Skeletal muscle satellite cell (primary cell): ENCODE data around the gene GSK3A.

Experiments used
- H3K27me3 ChIP-seq: 2 replicates; pipeline ENCODE4 v1.7.0; 2013; ENCODE audit warnings: low read length; ENCODE audit not compliant: control insufficient read depth, insufficient read depth
- H3K36me3 ChIP-seq: 2 replicates; pipeline ENCODE4 v1.7.0; 2013; ENCODE audit warnings: mild to moderate bottlenecking, control low read depth, low read length; ENCODE audit not compliant: insufficient read depth
- H3K4me1 ChIP-seq: 2 replicates; pipeline ENCODE4 v1.7.0; 2013; ENCODE audit warnings: low read length; ENCODE audit not compliant: control insufficient read depth, insufficient read depth
- H3K4me2 ChIP-seq: 2 replicates; pipeline ENCODE4 v1.7.0; 2013; ENCODE audit warnings: mild to moderate bottlenecking, low read length
- H3K4me3 ChIP-seq: 2 replicates; pipeline ENCODE4 v1.7.0; 2013; ENCODE audit warnings: low read length
- H3K9ac ChIP-seq: 2 replicates; pipeline ENCODE4 v1.7.0; 2013; ENCODE audit warnings: mild to moderate bottlenecking, low read depth, low read length, moderate library complexity
- H3K9me3 ChIP-seq: replicated peaks from 2 replicates; pipeline ENCODE4 v1.7.0; 2013; ENCODE audit warnings: mild to moderate bottlenecking, control low read depth, low read length

Gene GSK3A

DNA sequence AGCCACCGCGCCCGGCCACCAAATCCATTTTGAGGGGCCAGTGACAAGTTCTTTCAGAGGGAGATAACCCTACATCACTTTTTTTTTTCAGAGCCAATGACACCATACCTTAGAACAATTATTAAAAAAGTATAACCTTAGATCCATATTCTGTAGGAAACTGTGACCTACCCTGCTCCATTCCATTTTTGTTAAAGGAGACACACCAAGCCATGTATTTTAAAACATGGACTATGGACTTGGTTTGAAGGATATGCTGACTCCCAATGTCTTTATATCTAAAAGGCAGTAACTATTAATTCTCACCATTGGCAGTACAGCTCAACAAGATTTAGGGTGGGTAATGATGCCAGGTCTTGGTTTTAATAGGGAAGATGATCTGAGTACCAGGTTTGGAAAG lies 1.1 kb downstream of the GSK3A start:
- peaks cover 29% of the 10 kb centered on the region for H3K4me1 ChIP-seq
- peak overlapping the region; percentile 96 for H3K9ac ChIP-seq
- H3K4me2 ChIP-seq, result peak overlapping the region; percentile 85
- peaks cover 26% of the 10 kb centered on the region for H3K36me3 ChIP-seq
- H3K27me3 ChIP-seq, result no peaks in the 10 kb centered on the region
- H3K4me3 ChIP-seq, result peak overlapping the region; percentile 85
- H3K9me3 ChIP-seq, result no peaks in the 10 kb centered on the region

DNA sequence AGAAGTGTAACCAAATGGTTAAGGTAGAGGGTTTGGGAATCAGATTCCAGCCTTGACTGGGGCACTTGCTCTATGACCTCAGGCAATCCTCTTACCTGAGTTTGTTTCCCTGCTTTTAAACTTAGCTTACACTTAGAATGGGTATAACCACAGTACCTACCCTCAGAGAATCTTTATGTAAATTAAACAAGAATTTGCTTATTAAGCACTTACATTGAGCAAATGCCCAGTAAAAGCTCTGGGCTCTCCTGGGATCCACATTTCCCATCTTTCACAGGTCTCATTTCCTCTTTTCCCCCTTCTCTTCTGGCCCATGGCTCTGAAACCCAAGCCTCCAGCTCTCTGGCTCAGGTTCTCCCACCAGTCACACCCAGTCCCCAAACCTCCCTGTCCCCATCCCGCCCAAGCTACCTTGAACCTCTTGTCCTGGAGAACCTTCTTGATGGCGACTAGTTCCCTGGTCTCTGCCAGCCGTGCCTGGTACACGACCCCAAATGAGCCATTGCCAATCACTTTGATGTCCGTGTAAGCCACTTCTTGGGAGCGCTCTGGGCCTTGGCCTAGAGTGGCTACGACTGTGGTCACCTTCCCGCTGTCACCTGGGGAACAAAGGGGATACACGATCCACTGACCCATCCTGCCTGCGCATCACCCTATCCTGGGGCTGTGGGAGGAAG lies 2.7 kb downstream of the GSK3A start:
- Histone ChIP-seq H3K4me3 (no peak overlapping the region), H3K36me3 (peaks cover 38% of the 10 kb centered on the region), H3K9ac (no peak overlapping the region), H3K4me2 (no peak overlapping the region), H3K27me3 (no peaks in the 10 kb centered on the region), H3K9me3 (no peaks in the 10 kb centered on the region), H3K4me1 (peaks cover 20% of the 10 kb centered on the region)

DNA sequence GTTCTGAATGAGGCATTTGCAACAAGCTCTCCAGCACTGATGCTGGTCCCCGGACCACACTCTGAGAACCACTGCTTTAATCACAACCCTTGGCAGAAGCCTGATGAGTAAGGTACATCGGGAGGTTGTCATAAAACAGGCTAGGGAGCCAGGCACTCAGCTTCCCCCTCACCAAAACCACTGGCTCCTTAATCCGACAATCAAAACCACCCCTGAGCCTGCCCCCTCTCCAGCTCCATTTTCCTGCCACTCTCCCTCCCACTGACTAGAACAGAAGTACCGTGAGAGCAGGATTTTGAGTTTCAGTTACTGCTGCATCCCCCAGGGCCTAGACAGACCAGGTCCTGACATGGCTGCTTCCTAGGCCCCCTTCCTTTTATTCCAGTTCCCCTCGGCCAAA lies 7.2 kb downstream of the GSK3A start:
- Histone ChIP-seq H3K4me2 (no peak overlapping the region), H3K4me1 (peaks cover 3% of the 10 kb centered on the region), H3K36me3 (peaks cover 70% of the 10 kb centered on the region), H3K27me3 (no peaks in the 10 kb centered on the region), H3K9me3 (no peaks in the 10 kb centered on the region), H3K9ac (no peak overlapping the region), H3K4me3 (no peak overlapping the region)

DNA sequence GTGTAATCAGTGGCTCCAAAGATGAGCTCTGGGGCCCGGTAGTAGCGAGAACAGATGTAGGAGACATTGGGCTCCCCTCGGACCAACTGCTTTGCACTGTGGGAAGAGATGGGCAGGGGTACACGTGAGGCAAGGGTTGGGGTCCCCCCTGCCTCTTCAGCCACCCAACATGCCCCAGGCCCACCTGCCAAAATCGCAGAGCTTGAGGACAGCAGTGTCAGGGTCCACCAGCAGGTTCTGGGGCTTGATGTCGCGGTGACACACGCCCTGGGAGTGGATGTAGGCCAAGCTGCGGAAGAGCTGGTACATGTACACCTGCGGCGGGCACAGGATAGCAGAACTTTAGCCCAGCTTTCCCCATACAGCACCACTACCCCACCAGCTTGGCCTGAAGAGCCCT lies 8.0 kb downstream of the GSK3A start:
- no peaks in the 10 kb centered on the region for H3K27me3 ChIP-seq
- no peaks in the 10 kb centered on the region for H3K9me3 ChIP-seq
- no peak overlapping the region for H3K9ac ChIP-seq
- peaks cover 70% of the 10 kb centered on the region for H3K36me3 ChIP-seq
- no peaks in the 10 kb centered on the region for H3K4me1 ChIP-seq
- H3K4me2 ChIP-seq, result no peak overlapping the region
- no peak overlapping the region for H3K4me3 ChIP-seq

DNA sequence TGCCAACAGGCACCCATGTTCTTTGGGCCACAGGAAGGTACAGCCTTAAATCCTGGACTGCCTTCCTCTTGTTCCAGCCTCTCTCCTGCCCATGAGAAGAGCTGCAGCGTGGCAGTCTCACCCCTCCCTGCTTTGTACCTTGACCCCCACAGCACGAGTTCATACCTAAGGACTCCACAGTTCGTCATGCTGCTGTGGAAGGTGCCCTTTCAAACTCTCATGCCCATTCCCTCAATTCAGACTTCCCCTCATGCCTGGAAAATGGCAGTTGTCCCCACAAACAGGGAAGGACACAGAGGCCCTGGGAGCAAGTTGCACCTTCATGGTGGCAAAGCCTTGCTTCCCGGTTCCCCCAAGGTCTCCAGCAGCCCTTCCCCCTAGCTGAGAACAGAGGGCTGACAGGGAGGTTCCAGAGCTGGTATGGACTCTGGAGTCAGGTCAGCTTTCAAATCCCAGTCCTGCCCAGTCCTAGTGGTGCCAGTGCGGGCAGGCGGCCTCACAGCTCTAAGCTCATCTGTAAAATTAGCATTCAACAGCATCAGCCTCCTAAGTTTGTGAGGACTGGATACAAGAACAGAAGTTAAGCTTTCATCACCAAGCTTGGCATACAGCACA lies 8.6 kb downstream of the GSK3A start:
- Histone ChIP-seq H3K4me1 (no peaks in the 10 kb centered on the region), H3K9me3 (no peaks in the 10 kb centered on the region), H3K4me2 (no peak overlapping the region), H3K27me3 (no peaks in the 10 kb centered on the region), H3K9ac (no peak overlapping the region), H3K4me3 (no peak overlapping the region), H3K36me3 (peaks cover 70% of the 10 kb centered on the region)

DNA sequence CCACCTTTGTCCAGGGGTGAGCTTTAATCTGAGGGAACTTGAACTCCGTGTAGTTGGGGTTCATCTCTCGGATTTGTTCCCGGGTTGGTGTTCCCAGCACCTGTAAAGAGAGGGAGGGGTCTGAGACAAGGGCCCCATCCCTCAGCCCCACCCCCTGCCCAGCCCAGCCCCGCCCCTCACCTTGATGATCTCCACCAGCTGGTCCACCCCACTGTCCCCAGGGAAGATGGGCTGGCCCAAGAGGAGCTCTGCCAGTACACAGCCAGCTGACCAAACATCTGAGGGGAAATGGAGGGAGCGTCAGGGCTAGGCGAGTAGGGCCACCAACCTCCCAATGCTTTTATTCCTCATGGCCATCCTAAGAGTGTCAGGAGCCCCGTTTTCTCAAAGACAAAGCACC lies 9.3 kb downstream of the GSK3A start:
- no peak overlapping the region for H3K9ac ChIP-seq
- H3K4me3 ChIP-seq, result no peak overlapping the region
- no peaks in the 10 kb centered on the region for H3K27me3 ChIP-seq
- H3K9me3 ChIP-seq, result no peaks in the 10 kb centered on the region
- no peaks in the 10 kb centered on the region for H3K4me1 ChIP-seq
- H3K36me3 ChIP-seq, result peaks cover 76% of the 10 kb centered on the region
- no peak overlapping the region for H3K4me2 ChIP-seq

DNA sequence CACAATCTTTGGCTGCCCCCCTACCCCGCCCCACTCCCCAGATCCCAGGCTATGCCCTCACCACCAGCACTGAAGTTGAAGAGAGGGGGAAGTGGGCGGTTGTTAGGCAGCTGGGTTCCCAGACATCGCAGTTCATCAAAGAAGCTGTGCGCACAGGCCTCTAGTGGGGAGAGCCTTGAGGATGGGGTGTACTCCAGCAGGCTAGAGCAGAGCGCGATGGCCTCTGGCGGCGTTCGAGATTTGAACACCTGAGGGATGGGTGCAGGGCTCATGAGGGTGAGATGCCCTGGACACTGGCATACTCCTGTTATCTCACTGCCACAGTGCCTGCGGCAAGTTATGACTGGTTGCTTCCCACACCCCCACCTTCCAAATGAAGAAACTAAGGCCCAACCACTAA lies 10.0 kb downstream of the GSK3A start:
- Histone ChIP-seq H3K4me1 (no peaks in the 10 kb centered on the region), H3K4me3 (no peak overlapping the region), H3K9ac (no peak overlapping the region), H3K27me3 (no peaks in the 10 kb centered on the region), H3K36me3 (peaks cover 76% of the 10 kb centered on the region), H3K4me2 (no peak overlapping the region), H3K9me3 (no peaks in the 10 kb centered on the region)

DNA sequence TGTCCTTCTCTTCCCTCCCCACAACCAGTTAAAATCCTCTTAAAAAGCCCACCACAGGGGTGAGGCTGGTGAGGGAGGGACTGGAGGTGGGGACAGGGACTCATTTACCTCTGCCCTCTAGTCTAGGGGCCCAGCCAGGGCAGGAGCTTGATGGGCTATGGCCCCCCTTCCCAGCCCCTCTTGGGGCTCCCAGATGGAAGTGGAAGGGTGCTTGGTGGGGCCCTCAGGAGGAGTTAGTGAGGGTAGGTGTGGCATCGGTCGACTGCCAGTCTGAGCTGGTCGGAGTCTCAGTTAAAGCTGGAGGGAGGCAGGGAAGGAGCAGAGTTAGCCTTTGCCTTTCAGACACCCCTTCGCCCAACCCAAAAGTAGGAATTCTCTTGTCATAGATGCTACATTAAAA lies 11.8 kb downstream of the GSK3A start:
- H3K4me3 ChIP-seq, result no peak overlapping the region
- H3K36me3 ChIP-seq, result peaks cover 80% of the 10 kb centered on the region
- H3K4me1 ChIP-seq, result peaks cover 4% of the 10 kb centered on the region
- no peak overlapping the region for H3K4me2 ChIP-seq
- no peak overlapping the region for H3K9ac ChIP-seq
- H3K9me3 ChIP-seq, result no peaks in the 10 kb centered on the region
- no peaks in the 10 kb centered on the region for H3K27me3 ChIP-seq

DNA sequence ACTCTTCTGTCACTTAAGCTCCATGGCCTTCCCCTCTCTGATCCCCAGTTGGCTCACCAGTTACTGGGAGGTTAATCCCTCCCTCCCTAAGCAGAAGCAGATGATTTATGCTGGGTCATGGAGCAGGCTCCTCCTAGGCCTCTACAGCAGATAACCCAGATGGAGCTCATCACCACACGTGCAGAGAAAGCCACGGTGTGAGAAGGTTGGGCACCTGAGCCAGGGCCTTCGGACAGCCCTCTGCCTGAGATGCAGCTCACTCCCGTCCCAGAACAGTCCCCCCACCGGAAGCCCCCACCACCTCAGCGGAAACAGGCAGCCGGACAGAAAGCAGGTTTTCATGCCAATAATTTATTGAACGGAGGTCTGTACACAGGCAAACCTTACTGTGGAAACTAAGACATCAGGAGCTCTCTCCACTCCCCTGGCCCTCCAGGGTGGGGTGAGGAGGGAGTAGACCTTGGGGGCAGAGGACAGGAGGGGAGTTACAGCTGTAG lies 12.5 kb downstream of the GSK3A start:
- Histone ChIP-seq H3K4me3 (no peak overlapping the region), H3K36me3 (peaks cover 80% of the 10 kb centered on the region)

DNA sequence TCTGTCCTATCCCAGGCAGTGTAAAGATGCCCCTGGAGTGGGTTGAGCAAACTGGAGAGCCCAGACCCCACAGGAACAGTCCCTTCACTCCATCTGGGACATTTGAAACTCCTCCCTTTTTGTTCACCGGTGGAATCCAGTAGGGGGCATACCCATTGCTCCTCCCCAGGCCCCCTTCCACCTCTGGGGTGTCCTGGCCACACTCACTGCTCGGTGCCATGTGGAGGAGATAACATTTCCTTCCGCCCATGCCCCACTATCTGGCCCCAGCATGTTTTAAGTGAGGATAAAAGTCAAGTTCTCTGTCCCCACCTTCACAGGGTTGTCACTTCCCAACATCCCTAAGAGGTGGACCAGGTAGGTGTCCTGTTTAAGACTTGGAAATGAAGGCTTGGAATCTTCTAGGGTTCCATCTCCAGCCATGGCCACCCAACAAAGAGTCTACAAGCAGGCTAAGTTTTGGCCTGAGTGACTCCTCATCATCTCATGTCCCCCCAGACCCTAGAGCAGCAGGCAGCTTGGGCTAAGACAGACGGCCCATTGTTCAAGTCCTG lies 13.0 kb downstream of the GSK3A start:
- Histone ChIP-seq H3K9me3 (no peaks in the 10 kb centered on the region), H3K9ac (no peak overlapping the region), H3K36me3 (peaks cover 82% of the 10 kb centered on the region), H3K4me1 (peaks cover 4% of the 10 kb centered on the region), H3K27me3 (no peaks in the 10 kb centered on the region), H3K4me3 (no peak overlapping the region), H3K4me2 (no peak overlapping the region)

More for the DNA sequence above, 12.5 kb downstream of the GSK3A start:
- no peak overlapping the region for H3K9ac ChIP-seq
- H3K4me1 ChIP-seq, result peaks cover 4% of the 10 kb centered on the region
- no peaks in the 10 kb centered on the region for H3K27me3 ChIP-seq
- no peak overlapping the region for H3K4me2 ChIP-seq
- H3K9me3 ChIP-seq, result no peaks in the 10 kb centered on the region

DNA sequence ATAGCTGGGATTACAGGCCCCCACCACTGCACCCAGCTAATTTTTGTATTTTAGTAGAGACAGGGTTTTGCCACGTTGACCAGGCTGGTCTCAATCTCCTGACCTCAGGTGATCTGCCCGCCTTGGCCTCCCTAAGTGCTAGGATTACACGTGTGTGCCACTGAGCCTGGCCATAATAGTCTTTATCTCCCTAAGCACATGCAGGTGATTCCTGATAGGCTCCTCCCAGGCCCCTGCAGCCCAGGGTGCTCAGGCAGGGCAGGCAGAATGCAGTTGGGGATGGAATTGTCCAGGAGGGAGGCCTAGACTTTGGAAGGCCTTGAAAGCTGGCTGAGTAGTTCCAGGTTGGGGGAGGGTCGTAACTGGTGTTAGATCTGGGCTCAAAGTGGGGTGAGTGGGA lies 13.8 kb downstream of the GSK3A start:
- H3K9ac ChIP-seq, result no peak overlapping the region
- H3K9me3 ChIP-seq, result no peaks in the 10 kb centered on the region
- peaks cover 78% of the 10 kb centered on the region for H3K36me3 ChIP-seq
- no peak overlapping the region for H3K4me2 ChIP-seq
- no peak overlapping the region for H3K4me3 ChIP-seq
- H3K4me1 ChIP-seq, result peaks cover 4% of the 10 kb centered on the region
- H3K27me3 ChIP-seq, result no peaks in the 10 kb centered on the region

DNA sequence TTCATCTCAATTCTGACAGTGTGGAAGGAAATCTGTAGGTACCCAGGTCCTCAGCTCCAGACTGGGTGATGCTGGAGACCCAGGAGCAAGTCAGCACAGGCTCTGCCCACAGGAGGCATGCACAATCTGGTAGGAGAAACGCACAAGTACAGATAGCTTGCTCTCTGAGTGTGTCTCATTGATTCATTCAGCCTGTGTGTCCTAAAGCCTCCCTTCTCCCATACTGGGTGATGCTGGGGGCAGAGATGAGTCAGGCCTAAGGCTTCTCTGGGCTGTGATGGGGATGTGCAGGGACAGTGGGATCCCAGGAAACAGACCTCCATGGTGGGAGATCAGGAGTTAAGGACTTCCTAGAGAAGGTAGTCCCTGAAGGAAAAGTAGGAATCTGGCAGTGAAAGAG lies 15.5 kb downstream of the GSK3A start:
- peaks cover 4% of the 10 kb centered on the region for H3K4me1 ChIP-seq
- no peak overlapping the region for H3K4me2 ChIP-seq
- H3K9ac ChIP-seq, result peak overlapping the region; percentile 1
- peaks cover 67% of the 10 kb centered on the region for H3K36me3 ChIP-seq
- no peaks in the 10 kb centered on the region for H3K9me3 ChIP-seq
- H3K4me3 ChIP-seq, result no peak overlapping the region
- H3K27me3 ChIP-seq, result no peaks in the 10 kb centered on the region
